Activated T-helper 1 cell treated with anti-CD3 and anti-CD28 coated beads, Interleukin-12 subunit alpha, Interleukin-12 subunit beta, Interleukin-2, Interleukin-4 antibody, amounts not matched to agents 30 ng/mL and 10 ng/mL and 1 ng/mL, durations not matched to agents 14 hours and 24 hours and 36 hours (primary cell): ENCODE measurements around the gene DSCAML1. TPM values are rescaled to one million over a fixed set of nuclear protein-coding genes. Genes with fewer than 3 reads are reported as not detected.

Experiments used
- DNase-seq: peaks from one replicate; pipeline ENCODE4 v3.0.0; 2021; ENCODE audit warnings: low spot score
- H3K27ac Mint-ChIP-seq: one replicate; pipeline ENCODE4 v1.8.0; 2021; ENCODE audit warnings: mild to moderate bottlenecking, mixed read lengths
- H3K27me3 Mint-ChIP-seq: one replicate; pipeline ENCODE4 v1.8.0; 2022; ENCODE audit warnings: mild to moderate bottlenecking, moderate library complexity, mixed read lengths; ENCODE audit not compliant: insufficient read depth
- H3K36me3 Mint-ChIP-seq: one replicate; pipeline ENCODE4 v1.8.0; 2021; ENCODE audit warnings: low read depth, mixed read lengths
- H3K4me1 Mint-ChIP-seq: one replicate; pipeline ENCODE4 v1.8.0; 2021; ENCODE audit warnings: low read depth, mixed read lengths
- H3K4me3 Mint-ChIP-seq: one replicate; pipeline ENCODE4 v1.8.0; 2021; ENCODE audit warnings: mild to moderate bottlenecking, moderate library complexity, mixed read lengths
- H3K9me3 Mint-ChIP-seq: one replicate; pipeline ENCODE4 v1.8.0; 2021; ENCODE audit warnings: mixed read lengths
- intact Hi-C: fragments of 100-400 bp; cut with micrococcal nuclease; formaldehyde crosslinking; loops from one replicate; pipeline ENCODE4 v1.15.1; 2024
- total RNA-seq: library from RNA; stranded (reverse); gene quantifications from 2 replicates; pipeline ENCODE4 v1.2.3, GENCODE V29; 2022

The DSCAML1 gene
- total RNA-seq, 1 donor from 2014 or later: not detected

- H3K36me3 Mint-ChIP-seq: no peaks in the 10 kb centered on the region
- no peak overlapping the region for H3K4me3 Mint-ChIP-seq
- H3K27ac Mint-ChIP-seq: no peak overlapping the region
- no peaks in the 10 kb centered on the region for H3K9me3 Mint-ChIP-seq
- DNase-seq: no peak
- intact Hi-C loops: no loop called here
- no peaks in the 10 kb centered on the region for H3K4me1 Mint-ChIP-seq
- peaks cover 7% of the 10 kb centered on the region for H3K27me3 Mint-ChIP-seq
Measured at GRCh38 chr11:117690484-117691217, 106.4 kb downstream of the DSCAML1 start.

GRCh38 chr11:117688255-117688797 is 108.7 kb downstream of the DSCAML1 start:
- Mint-ChIP-seq H3K4me3 (no peak overlapping the region), H3K27ac (no peak overlapping the region), H3K4me1 (no peaks in the 10 kb centered on the region), H3K27me3 (peaks cover 6% of the 10 kb centered on the region), H3K36me3 (no peaks in the 10 kb centered on the region), H3K9me3 (no peaks in the 10 kb centered on the region)
- no peak for DNase-seq
- intact Hi-C loops: no loop called here

GRCh38 chr11:117687776-117688175 is 109.2 kb downstream of the DSCAML1 start:
- H3K36me3 Mint-ChIP-seq: no peaks in the 10 kb centered on the region
- DNase-seq: no peak
- H3K4me3 Mint-ChIP-seq: no peak overlapping the region
- H3K27me3 Mint-ChIP-seq: peaks cover 8% of the 10 kb centered on the region
- intact Hi-C loops: no loop called here
- H3K4me1 Mint-ChIP-seq: no peaks in the 10 kb centered on the region
- H3K9me3 Mint-ChIP-seq: no peaks in the 10 kb centered on the region
- H3K27ac Mint-ChIP-seq: no peak overlapping the region

- no peak for DNase-seq
- intact Hi-C loops: no loop called here
- H3K27me3 Mint-ChIP-seq: peaks cover 11% of the 10 kb centered on the region
- no peaks in the 10 kb centered on the region for H3K4me1 Mint-ChIP-seq
- no peaks in the 10 kb centered on the region for H3K9me3 Mint-ChIP-seq
- no peak overlapping the region for H3K27ac Mint-ChIP-seq
- no peaks in the 10 kb centered on the region for H3K36me3 Mint-ChIP-seq
- no peak overlapping the region for H3K4me3 Mint-ChIP-seq
Measured at GRCh38 chr11:117686711-117687110, 110.3 kb downstream of the DSCAML1 start.

GRCh38 chr11:117685566-117685965 is 111.5 kb downstream of the DSCAML1 start:
- no peak for DNase-seq
- H3K36me3 Mint-ChIP-seq: no peaks in the 10 kb centered on the region
- H3K4me3 Mint-ChIP-seq: no peak overlapping the region
- no peak overlapping the region for H3K27ac Mint-ChIP-seq
- no peaks in the 10 kb centered on the region for H3K4me1 Mint-ChIP-seq
- intact Hi-C loops: no loop called here
- H3K9me3 Mint-ChIP-seq: no peaks in the 10 kb centered on the region
- H3K27me3 Mint-ChIP-seq: peaks cover 11% of the 10 kb centered on the region

- intact Hi-C loops: no loop called here
- H3K4me1 Mint-ChIP-seq: no peaks in the 10 kb centered on the region
- peaks cover 11% of the 10 kb centered on the region for H3K27me3 Mint-ChIP-seq
- H3K4me3 Mint-ChIP-seq: no peak overlapping the region
- H3K27ac Mint-ChIP-seq: no peak overlapping the region
- no peaks in the 10 kb centered on the region for H3K9me3 Mint-ChIP-seq
- H3K36me3 Mint-ChIP-seq: no peaks in the 10 kb centered on the region
- no peak for DNase-seq
Measured at GRCh38 chr11:117684731-117685130, 112.3 kb downstream of the DSCAML1 start.

GRCh38 chr11:117684111-117684510 is 112.9 kb downstream of the DSCAML1 start:
- Mint-ChIP-seq H3K4me3 (no peak overlapping the region), H3K27ac (no peak overlapping the region), H3K36me3 (no peaks in the 10 kb centered on the region), H3K9me3 (no peaks in the 10 kb centered on the region), H3K27me3 (peaks cover 11% of the 10 kb centered on the region), H3K4me1 (no peaks in the 10 kb centered on the region)
- intact Hi-C loops: no loop called here
- no peak for DNase-seq

- Mint-ChIP-seq H3K4me3 (no peak overlapping the region), H3K27me3 (peaks cover 7% of the 10 kb centered on the region), H3K36me3 (no peaks in the 10 kb centered on the region), H3K27ac (no peak overlapping the region), H3K9me3 (no peaks in the 10 kb centered on the region), H3K4me1 (no peaks in the 10 kb centered on the region)
- intact Hi-C loops: no loop called here
- no peak for DNase-seq
Measured at GRCh38 chr11:117681438-117681837, 115.6 kb downstream of the DSCAML1 start.

GRCh38 chr11:117679461-117679860 is 117.6 kb downstream of the DSCAML1 start:
- no peaks in the 10 kb centered on the region for H3K36me3 Mint-ChIP-seq

GRCh38 chr11:117678658-117679406 is 118.2 kb downstream of the DSCAML1 start:
- intact Hi-C loops: no loop called here
- no peak overlapping the region for H3K27ac Mint-ChIP-seq
- H3K27me3 Mint-ChIP-seq: peaks cover 7% of the 10 kb centered on the region
- no peak overlapping the region for H3K4me3 Mint-ChIP-seq
- no peaks in the 10 kb centered on the region for H3K36me3 Mint-ChIP-seq
- DNase-seq: no peak
- H3K9me3 Mint-ChIP-seq: no peaks in the 10 kb centered on the region
- H3K4me1 Mint-ChIP-seq: no peaks in the 10 kb centered on the region

More at GRCh38 chr11:117679461-117679860, 117.6 kb downstream of the DSCAML1 start:
- Mint-ChIP-seq H3K27me3 (peaks cover 7% of the 10 kb centered on the region), H3K4me1 (no peaks in the 10 kb centered on the region), H3K27ac (no peak overlapping the region), H3K9me3 (no peaks in the 10 kb centered on the region), H3K4me3 (no peak overlapping the region)
- intact Hi-C loops: no loop called here
- no peak for DNase-seq

- H3K27me3 Mint-ChIP-seq: peaks cover 5% of the 10 kb centered on the region
- H3K4me3 Mint-ChIP-seq: no peak overlapping the region
- H3K4me1 Mint-ChIP-seq: no peaks in the 10 kb centered on the region
- H3K36me3 Mint-ChIP-seq: no peaks in the 10 kb centered on the region
- intact Hi-C loops: no loop called here
- no peak overlapping the region for H3K27ac Mint-ChIP-seq
- DNase-seq: no peak
- no peaks in the 10 kb centered on the region for H3K9me3 Mint-ChIP-seq
Measured at GRCh38 chr11:117677729-117678310, 119.2 kb downstream of the DSCAML1 start.

- Mint-ChIP-seq H3K27me3 (peaks cover 2% of the 10 kb centered on the region), H3K4me3 (no peak overlapping the region), H3K36me3 (no peaks in the 10 kb centered on the region), H3K9me3 (no peaks in the 10 kb centered on the region), H3K27ac (no peak overlapping the region), H3K4me1 (no peaks in the 10 kb centered on the region)
- no peak for DNase-seq
- intact Hi-C loops: no loop called here
Measured at GRCh38 chr11:117676501-117676900, 120.5 kb downstream of the DSCAML1 start.

- Mint-ChIP-seq H3K9me3 (no peaks in the 10 kb centered on the region), H3K27ac (no peak overlapping the region), H3K27me3 (peaks cover 4% of the 10 kb centered on the region), H3K4me3 (no peak overlapping the region), H3K4me1 (no peaks in the 10 kb centered on the region), H3K36me3 (no peaks in the 10 kb centered on the region)
- DNase-seq: no peak
- intact Hi-C loops: no loop called here
Measured at GRCh38 chr11:117673602-117674001, 123.4 kb downstream of the DSCAML1 start.
